ENCODE measurements around the gene HGFAC.
"Not testable (repeated sequence)": the region's sequence is repeated elsewhere in the genome, so short reads cannot be mapped to it uniquely, and the experiment has no call there.

Gene HGFAC

DNA sequence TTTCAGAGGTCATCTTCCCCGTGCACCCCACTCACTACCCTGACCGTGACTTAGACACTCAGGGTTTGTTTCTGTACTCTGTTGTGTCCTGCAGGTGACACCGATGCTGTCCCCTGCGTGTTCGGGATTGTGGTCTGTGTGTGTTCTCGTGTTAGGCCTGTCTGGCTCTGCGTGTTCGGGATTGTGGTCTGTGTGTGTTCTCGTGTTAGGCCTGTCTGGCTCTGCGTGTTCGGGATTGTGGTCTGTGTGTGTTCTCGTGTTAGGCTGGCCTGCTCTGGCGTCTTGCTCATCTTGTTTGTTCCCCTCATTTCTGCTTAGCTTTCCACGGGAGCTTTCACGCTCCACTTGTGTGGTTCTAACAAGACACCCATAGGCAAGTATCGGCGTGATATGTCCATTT lies 30.6 kb upstream of the HGFAC start:
- not testable (repeated sequence) for DNase-seq (ENCODE audit: low read depth in 2 of 2)

DNA sequence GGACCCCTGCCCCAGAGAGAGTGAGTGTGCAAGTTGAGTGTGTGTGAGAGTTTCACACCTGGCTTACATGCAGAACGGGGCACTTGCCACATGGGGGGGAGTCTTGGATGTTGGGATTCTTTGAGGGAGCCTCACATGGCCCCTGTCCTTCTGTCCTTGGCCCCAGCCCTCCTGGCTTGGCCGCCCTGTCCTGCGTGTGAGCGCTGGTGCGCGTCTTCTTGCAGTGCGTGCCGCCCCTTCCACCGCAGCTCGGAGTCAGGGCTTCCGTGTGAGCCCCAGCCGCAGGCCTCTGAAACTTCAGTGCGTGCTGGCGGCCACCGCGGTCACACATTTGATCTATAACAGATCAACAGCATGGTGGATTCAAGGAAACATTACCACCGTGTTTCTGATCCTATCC lies 30.1 kb upstream of the HGFAC start:
- no peak for DNase-seq (ENCODE audit: low read depth in 2 of 2)

DNA sequence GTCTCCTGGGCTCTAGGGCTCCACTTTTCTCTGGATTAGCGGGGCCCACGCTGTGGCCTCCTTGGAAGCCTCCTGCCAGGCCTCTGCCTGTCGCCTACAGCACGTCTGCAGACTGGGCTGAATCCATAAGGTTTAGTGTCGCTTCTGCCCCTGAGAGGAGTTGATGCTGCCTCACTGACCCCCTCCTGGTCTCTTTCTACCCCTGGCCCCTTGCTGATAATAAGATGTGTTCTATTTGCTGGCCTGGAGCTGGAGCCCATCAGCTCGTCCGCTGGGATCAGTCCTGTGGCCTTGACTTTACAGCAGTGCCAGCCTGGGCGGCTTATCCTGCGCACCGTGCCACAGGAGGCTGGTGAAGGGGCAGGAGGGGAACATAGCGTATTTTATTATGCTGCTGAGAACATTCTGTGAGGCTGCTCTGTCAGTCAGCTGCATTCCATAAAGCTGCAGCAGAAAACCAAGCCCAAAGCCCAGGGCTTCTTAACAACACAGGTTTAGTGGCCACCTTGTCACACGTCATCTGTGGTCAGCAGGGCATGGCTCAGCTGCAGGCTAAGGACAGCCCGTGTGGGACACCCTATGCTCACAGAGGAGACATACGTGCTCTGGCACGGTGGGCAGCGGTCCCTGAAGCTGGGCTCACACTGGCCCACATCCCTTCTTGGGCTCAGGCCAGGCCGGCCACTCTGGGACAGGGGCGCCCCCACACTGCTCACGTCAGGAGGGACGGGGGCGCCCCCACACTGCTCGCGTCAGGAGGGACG lies 29.3 kb upstream of the HGFAC start:
- no peak for DNase-seq (ENCODE audit: low read depth in 2 of 2)

DNA sequence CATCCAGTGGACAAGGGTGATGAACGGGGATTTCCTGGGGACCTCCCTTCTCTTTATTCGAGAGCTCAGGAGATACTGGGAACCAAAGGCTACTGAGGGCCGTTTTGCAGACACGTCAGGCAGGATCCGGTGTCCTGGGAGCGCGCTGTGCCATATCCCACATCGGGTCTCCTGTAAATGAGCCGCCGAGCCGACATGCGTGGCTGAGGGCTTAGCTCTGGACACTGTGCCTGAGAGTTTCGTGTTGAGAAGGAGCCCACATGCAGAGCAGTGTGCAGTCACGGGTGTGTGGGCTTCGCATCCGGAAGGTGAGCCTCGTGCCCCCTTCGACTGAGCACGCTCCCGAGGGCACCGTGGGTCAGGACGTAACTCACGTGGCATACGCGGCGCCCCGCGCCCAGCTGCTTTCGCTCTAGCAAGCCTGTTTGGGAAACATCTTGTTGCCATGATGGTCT lies 28.5 kb upstream of the HGFAC start:
- DNase-seq (ENCODE audit: low read depth in 2 of 2), result no peak

DNA sequence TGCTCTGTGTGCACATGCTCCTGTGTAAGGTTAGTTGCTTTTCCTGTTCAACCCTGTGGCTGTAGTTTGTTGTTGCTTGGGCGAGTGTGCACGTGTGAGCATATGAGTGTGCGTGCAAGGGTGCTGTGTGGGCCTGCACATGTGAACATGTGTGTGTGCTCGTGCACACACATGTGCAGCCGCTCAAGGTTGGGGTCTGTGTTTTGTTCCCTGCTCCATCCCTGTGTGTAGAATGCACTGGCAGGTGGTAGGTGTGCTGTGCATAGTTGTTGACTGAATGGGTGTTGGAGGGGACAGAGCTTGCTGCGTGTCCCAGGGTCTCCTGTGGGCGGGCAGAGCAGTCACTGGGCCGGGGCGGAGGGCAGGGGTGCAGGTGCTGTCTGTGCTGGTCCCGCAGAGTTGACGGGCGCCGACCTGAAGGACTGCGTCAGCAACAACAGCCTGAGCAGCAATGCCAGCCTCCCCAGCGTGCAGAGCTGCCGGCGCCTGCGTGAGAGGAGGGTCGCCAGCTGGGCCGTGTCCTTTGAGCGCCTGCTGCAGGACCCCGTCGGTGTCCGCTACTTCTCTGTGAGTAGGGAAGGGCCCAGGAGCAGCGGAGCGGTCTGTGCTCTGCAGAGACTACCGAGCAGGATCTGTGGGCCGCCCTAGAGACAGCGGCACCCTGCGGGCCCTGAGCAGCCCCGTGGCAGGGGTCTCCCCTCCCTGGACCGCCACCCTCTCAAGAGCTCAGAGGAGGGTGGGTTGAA lies 27.9 kb upstream of the HGFAC start:
- DNase-seq (ENCODE audit: low read depth in 2 of 2), result no peak

DNA sequence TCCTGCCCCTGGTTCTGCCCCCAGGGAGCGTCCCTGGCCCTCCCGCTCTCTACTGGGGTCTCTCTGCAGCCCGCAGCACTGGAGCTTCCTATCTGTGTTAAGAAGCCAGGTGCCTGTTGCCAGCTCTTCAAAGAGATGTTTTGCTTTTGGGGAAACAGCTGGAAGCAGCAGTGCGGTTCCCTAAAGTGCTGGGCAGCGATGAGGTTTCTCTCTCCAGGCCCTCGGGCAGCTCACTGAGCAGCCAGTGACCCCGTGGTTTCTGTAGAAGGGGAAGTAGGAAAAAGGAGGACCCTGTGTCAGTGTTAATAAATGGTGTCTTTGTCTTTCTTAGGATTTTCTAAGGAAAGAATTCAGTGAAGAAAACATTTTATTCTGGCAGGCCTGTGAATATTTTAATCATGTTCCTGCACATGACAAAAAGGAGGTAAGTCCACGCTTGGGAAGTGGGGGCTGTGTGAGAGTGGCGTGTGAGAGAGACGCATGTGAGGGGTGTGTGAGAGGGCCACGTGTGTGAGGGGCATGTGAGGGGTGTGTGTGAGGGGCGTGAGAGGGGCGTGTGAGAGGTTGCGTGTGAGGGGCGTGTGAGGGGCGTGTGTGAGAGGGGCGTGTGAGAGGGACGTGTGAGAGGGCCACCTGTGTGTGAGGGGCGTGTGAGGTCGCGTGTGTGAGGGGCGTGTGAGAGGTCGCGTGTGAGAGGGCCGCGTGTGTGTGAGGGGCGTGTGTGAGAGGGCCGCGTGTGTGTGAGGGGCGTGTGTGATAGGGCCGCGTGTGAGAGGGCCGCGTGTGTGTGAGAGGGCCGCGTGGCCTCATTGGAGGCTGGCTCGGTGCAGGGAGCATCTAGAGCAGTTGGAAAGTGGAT lies 27.1 kb upstream of the HGFAC start:
- DNase-seq (ENCODE audit: low read depth in 2 of 2), result no peak

DNA sequence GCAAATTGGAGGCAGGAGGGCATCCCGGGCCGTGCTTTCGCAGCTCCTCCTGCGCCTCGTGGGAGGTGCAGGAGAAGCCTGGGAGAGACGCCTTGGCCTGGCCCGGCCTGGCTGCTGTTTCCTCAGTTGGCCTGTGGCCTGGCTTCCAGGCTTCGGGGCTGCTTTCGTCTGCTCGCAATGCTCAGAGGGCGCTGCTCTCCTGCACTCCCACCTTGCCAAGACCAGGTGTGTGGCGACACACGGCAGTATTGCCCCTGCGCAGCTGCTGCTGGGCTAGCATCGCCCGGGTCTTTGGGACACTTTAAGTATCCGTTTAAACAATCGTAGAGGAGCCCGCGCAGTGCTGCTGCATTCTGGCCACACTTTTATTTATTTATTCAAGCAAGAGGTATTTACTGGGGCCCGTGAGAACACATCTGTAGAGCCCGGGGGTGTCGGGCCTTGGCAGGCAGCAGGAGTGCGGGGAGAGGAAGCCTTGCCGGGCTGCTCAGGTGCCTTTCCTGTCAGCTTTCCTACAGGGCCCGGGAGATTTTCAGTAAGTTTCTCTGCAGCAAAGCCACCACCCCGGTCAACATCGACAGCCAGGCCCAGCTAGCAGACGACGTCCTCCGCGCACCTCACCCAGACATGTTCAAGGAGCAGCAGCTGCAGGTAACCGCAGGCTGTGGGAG lies 26.2 kb upstream of the HGFAC start:
- no peak for DNase-seq (ENCODE audit: low read depth in 2 of 2)

DNA sequence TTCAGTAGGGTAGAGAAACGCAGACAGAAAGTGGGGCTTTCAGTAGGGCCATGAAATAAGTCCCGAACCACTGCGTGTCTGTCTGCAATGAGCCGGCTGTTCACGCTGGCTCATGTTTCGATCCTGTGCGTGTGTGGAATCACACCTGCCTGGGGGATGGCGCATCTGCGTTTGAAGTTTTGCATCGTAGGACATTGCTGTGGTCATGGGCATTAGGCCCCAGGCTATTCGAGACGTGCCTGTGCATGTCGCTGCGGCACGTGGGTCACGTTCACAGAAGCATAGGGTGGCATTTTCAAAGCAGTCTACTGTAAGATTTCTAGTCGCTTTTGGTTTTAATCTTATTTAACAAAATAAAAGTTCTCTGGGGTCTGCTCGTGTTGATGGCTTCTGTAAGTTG lies 25.5 kb upstream of the HGFAC start:
- no peak for DNase-seq (ENCODE audit: low read depth in 2 of 2)

DNA sequence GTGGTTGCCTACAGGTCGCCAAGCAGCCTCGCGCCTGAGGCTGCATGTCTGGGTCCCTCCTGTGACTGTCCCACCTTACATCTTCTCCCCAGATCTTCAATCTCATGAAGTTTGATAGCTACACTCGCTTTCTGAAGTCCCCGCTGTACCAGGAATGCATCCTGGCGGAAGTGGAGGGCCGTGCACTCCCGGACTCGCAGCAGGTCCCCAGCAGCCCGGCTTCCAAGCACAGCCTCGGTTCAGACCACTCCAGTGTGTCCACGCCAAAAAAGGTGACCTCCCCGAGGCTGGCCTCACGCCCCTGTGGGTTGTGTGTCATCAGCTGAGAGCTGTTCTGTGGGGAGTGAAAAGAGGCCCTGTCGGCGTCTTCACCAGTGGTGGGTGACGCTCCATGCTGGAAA lies 24.9 kb upstream of the HGFAC start:
- DNase-seq (ENCODE audit: low read depth in 2 of 2), result no peak

DNA sequence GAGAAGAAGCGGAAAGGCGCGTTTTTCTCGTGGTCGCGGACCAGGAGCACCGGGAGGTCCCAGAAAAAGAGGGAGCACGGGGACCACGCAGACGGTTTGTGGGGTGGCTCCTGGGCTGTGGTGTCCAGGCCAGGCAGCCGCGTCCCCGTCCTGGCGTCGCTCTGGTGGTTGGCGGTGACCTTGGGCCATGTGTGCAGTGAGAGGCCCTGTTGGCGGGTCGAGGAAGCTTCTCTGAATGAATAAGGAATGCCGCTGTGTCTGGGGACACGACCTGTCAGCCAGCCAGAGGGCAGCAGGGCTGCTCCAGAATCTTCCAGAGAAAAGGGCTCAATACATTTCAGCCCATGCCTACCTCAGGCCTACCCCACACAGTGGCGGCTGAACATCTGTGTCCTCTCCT lies 24.3 kb upstream of the HGFAC start:
- no peak for DNase-seq (ENCODE audit: low read depth in 2 of 2)

DNA sequence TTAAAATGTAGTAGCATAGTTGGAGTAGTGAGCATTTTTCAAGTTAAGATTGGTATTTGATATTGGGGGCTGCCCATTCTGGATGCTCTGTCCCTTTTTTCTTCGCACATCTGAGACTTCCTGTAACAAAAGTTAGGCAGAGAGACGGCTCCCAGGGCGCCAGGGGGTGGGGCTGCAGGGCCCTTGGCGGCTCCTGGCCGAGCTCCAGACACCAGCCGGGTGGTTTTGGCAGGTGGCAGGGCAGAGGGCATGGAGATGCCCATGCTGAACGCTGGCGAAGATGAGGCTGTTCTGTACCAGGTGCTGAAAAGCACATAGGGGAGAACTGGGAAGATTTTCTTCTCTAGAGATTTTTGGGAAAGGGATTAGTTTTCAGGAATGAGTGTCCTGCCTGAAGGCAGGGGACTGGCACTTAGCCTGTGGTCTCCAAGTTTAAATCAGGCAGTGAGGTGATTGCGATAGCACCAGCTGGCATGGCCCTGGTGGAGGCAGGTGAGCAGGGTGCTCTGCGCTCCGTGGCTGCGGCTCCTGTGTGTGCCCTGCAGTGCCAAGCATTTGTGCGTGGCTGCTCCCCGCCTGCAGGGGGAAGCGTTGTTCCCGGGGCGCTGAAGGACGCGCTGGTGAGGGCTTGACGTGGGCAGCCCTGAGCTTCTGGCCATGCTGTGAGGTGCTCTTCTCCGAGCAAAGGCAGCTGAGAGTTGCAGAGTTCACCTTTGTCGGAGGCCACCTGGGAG lies 23.6 kb upstream of the HGFAC start:
- no peak for DNase-seq (ENCODE audit: low read depth in 2 of 2)

DNA sequence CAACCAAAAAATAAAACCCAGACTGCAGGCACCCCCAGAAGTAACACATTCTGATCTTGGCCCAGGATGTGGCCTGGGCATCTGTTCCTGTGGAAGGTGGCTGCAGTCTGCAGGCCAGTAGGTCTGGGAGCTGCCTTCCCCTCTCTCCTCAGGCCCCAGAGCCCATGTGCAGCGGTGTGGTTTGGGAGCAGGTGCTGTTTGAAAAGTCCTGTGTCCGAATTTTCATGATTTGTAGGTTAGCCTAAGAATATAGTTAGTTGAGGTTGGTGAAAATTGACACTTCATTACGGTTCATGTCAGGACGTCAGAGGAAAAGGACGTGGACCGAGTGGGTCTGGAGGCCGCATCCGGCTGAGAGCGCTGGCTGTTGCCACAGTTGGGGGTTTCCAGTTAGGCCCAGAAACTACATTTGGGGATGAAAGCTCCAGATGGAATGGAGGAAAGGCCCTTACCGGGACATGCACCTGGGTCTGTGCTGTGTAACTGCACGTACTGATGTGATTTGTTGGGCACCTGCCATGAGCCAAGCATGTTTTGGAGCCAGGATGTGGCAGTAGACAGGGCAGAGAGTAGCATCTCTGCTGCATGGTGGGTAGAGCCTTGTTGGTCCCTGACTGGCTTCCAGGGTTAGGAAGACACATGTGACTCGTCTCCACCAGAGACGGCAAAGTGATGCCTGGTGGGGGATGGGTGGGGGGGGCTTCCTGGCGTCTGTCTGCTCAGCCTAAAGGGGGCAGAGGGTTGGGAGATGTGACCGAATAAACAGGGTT lies 21.7 kb upstream of the HGFAC start:
- no peak for DNase-seq (ENCODE audit: low read depth in 2 of 2)

DNA sequence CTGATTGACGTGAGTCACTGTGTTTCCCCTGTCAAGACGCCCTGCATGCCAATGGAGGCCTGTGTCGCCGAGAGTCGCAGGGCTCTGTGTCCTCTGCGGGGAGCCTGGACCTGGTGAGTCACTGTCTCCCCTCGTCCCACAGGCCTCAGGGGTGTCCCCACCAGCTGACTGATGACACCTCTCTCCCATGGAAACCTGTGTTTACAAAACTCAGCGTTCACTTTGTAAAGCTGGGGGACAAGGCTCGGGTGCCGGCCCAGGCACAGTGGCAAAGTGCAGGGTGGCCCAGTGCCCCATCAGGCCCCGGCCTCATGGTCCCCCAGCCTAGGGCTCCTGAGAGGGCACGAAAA lies 21.2 kb upstream of the HGFAC start:
- no peak for DNase-seq (ENCODE audit: low read depth in 2 of 2)

DNA sequence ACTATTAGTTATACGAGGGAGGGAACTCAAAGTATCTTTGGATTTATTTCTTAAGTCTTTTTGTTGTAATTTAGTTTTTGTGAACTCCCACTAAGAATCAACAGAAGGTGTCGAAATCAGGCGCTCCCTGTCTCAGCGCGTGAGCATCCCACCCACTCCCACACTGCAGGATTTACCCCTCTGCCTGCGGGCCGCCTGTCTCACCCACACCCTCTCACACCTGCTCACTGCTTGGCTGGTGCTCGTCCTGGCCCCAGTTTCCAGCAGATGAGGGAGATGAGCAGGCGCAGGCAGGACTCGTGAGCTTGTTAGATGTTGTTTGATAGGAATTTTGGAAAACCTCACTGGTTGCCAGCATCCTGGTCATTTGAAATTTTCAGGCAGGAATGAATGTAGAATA lies 20.8 kb upstream of the HGFAC start:
- DNase-seq (ENCODE audit: low read depth in 2 of 2), result no peak

DNA sequence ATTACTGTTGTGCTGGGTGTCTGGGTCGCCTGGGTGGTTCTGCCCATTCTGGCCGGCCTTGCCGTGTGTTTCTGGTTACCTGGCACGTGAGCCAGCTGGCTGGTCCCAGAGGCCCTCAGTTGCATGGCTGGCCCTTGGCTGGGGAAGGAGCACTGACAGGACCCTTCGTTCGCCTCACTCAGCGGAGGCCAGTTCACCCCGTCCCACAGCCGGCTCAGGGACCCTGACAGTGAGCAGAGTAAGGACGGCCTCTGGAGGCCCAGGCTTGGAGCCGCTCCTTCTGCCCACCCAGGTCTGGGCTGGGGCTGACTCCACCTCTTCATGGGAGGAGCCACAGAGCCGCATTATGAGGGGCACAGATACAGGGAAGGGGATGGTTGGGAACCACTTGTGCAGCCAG lies 20.3 kb upstream of the HGFAC start:
- no peak for DNase-seq (ENCODE audit: low read depth in 2 of 2)

DNA sequence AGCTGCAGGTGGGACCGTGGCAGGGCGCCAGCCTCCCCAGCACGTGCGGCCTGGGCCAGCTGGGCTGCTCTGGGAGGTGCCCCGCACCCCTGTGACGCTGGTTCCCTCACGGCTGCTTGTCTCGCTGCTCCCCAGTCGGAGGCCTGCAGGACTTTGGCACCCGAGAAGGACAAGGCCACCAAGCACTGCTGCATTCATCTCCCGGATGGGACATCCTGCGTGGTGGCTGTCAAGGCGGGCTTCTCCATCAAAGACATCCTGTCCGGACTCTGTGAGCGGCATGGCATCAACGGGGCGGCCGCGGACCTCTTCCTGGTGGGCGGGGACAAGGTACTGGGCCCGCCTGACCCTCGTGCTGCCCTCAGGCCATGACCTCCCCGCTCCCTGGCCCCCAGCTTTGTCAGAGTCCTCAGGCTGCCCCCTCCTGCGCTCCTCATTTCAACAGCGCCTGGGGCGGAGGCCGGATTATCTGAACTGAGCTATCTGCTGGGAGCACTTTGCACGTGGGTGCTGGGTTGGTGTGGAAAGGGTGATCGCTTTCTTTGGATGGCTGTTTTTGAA lies 19.4 kb upstream of the HGFAC start:
- no peak for DNase-seq (ENCODE audit: low read depth in 2 of 2)

DNA sequence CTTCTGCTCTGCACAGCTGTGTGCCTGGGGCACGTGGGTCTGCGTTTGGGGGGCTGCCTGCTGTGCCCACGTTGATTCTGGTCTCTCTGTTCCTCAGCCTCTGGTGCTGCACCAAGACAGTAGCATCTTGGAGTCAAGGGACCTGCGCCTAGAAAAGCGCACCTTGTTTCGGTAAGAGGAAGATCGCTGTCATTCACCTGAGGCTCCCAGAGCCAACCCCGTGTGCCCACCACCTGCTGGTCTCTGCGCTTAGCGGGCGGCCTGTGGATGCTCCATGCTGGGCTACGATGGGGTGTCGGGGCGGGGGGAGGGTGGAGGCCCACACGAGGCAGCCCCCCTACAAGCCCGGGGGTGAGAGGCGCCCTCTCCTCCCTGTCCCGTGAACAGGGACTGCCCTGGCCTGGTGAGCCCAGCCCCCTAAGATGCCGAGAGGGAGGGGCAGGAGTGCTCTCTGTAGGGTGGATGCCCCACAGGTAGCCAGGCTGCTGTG lies 18.9 kb upstream of the HGFAC start:
- DNase-seq (ENCODE audit: low read depth in 2 of 2), result no peak

DNA sequence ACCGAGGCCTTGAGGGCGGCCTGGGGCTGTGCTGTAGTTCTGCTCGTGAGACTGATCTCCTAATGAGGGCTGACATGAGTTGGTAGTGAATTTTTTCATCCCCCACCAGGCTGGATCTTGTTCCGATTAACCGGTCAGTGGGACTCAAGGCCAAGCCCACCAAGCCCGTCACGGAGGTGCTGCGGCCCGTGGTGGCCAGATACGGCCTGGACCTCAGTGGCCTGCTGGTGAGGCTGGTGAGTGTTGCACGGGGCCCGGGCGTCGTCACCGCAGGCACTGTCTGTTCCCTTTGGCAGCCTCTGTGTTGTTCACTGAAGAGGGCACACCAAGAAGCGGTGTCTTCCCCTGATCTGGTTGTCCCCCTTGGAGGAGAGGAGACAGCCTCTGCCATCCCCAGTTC lies 18.4 kb upstream of the HGFAC start:
- no peak for DNase-seq (ENCODE audit: low read depth in 2 of 2)

DNA sequence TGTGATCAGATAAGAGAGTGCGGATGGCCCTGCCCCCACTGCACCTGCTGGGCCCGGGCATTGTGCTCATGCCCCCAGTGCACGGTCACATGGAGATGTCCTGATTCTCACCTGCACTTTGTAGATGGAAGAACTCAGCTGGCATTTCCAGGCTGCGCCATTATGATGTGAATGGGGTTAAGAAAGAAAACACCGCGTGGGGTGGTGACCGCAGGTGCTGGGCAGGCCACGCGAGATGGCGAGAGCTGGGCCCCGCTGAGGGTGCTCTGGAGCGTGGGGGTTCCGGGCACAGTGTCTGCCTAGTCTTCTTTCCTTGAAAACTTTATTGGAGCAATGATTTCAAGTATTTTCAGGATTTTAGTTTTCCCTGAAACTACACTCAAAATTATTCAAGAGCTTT lies 17.8 kb upstream of the HGFAC start:
- no peak for DNase-seq (ENCODE audit: low read depth in 2 of 2)

DNA sequence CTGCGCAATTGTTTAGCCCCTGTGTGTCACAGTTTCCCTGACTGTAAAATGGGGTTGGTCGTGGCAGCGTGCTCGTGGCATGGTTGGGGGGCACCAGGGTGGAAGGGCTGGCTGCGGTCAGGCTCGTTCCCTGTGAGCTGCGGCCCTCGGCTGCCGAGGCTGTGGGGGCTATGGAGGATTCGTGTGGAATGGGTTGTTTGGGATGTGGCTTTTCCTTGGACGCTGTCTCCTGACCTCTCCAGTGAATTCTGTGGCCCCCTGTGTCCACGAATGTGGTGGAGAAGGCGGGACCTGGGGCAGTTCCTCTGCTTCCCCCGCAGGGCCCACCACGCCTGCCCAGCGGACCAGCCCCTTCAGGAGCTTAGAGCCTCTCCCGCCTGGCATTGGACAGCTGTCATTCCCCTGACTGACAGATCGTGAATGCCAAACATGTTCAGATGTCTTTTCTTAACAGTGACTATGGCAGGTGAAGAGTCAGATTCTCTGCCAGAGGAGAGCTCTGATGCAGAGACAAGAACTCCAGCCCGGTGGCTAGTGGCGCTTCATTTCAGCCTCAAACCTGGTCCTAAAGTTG lies 17.2 kb upstream of the HGFAC start:
- DNase-seq (ENCODE audit: low read depth in 2 of 2), result no peak

All from stimulated activated CD4-positive, alpha-beta T cell treated with anti-CD3 and anti-CD28 coated beads, Interleukin-12 subunit alpha, Interleukin-12 subunit beta, amount 100 ng/mL, for 24 hours (primary cell).